GM18505 (cell line): ENCODE measurements around the gene RILPL1.
"Not testable (repeated sequence)": the region's sequence is repeated elsewhere in the genome, so short reads cannot be mapped to it uniquely, and the experiment has no call there.

Source experiments
- ATAC-seq: cut with Tn5 transposase; IDR thresholded peaks from one replicate; pipeline ENCODE4 v1.9.1; 2021; ENCODE audit not compliant: unreplicated experiment
- POLR2A ChIP-seq: IDR thresholded peaks from 4 replicates; pipeline ENCODE4 v1.6.1; 2011; ENCODE audit warnings: borderline replicate concordance; ENCODE audit not compliant: insufficient read depth, insufficient read length; ENCODE audit errors: extremely low read depth

Gene RILPL1

GRCh38 chr12:123478762-123479161 is 54.8 kb downstream of the RILPL1 start:
- ATAC-seq = no peak
- TF ChIP-seq POLR2A = no peak

DNA sequence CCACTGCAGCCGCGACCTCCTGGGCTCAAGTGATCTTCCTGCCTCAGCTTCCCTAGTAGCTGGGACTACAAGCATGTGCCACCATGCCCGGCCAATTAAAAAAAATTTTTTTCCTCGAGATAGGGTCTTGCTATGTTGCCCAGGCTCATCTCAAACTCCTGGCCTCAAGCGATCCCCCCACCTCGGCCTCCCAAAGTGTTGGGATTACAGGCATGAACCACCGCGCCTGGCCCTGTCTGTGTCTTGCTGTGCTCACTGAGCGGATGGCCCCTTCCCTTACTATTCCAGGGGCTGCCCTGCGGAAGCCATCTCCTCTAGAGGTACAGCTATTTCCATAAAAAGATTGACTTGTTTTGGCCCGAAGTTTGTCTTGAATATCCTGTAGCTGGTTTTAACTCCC is 55.5 kb downstream of the RILPL1 start:
- ATAC-seq = no peak
- TF ChIP-seq POLR2A = no peak

GRCh38 chr12:123475246-123475703 is 58.2 kb downstream of the RILPL1 start:
- no peak for ATAC-seq
- TF ChIP-seq POLR2A = no peak

DNA sequence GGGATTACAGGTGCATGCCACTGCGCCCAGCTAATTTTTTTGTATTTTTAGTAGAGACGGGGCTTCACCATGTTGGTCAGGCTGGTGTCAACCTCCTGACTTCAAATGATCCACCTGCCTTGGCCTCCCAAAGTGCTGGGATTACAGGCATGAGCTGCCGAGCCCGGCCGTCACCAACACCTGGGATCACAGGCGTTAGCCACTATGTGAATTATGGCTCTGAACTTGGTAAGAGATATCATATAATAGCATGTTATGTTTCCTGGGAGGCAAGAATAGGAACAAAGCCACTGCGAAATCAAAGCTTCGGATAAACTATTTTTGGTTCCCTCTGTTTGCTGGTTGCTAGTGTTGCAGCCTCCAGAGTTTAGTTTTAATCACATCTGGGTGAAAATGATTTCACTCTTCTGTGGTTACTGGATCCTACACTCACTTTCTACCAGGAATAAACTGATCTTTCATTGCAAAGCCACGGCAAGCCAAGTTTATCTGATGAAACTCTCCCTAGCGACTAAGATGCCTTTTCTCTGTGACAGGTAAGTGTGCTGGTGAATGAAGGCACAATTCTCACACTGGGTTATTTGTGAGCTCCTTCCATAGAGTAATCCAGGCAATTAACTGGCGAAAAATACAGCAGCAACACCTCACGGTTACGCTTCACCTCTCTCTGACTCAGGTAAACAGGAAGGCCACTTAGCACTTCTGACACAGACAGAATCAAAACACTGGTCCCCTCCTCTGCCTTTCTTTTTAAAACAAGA is 58.9 kb downstream of the RILPL1 start:
- TF ChIP-seq POLR2A = no peak
- ATAC-seq = no peak

GRCh38 chr12:123472438-123472849 is 61.1 kb downstream of the RILPL1 start:
- ATAC-seq = no peak
- TF ChIP-seq POLR2A = no peak

- ATAC-seq = no peak
- no peak for TF ChIP-seq POLR2A
Measured at GRCh38 chr12:123471374-123472068, 62.0 kb downstream of the RILPL1 start.

DNA sequence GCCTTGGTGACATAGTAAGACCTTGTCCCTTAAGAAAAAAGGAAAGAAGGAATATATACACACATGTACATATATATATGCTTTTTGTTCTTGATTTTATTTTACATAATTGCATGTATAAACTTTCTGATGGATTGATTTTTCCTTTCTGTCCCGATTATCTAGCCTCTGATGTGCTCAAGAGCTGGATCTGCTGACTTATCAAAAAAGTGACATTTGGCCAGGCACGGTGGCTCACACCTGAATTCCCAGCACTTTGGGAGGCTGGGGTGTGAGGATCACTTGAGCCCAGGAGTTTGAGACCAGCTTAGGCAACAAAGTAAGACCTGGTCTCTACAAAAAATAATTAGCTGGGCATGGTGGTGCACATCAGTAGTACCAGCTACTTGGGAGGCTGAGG is 63.5 kb downstream of the RILPL1 start:
- TF ChIP-seq POLR2A = no peak
- ATAC-seq = no peak

DNA sequence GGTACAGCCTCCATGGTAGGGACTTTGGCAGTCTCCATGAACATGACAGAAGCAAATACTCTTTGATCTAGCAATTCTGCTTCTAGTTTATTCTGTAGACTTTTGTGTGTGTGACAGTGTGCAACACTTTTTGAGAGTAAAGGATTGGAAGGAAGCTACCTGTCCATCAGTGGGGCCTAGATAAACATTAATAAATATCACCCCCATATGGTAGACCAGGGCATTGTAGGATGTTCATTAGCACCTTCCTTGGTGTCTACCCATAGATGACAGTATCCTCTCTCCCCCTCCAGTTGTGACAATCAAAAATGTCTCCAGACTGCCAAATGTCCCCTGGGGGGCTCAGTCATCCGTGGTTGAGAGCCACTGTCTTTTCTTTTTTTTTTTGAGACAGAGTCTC is 64.7 kb downstream of the RILPL1 start:
- no peak for TF ChIP-seq POLR2A
- no peak for ATAC-seq

DNA sequence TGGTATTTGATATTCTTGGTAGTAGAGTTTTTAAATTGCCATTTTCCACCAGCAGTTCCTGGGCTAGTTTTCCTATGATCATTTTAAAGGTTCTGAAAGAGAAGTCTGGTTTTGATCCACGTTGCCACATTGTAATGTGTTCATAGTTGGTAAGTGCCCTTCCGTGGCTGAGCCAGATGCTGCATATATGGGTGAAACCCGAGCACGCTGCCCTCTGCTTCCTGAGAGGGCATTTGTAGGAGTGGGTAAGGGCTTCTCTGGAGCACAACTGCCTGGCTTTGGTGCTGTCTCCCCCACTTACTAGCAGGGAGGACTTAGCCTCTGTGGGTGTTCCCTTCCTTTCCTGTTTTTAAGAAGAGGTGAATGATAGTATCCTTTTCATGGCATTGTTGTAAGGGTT is 68.4 kb downstream of the RILPL1 start:
- ATAC-seq = no peak

GRCh38 chr12:123463174-123463573 is 70.3 kb downstream of the RILPL1 start:
- not testable (repeated sequence) for ATAC-seq

More for the DNA sequence above, 68.4 kb downstream of the RILPL1 start:
- no peak for TF ChIP-seq POLR2A

DNA sequence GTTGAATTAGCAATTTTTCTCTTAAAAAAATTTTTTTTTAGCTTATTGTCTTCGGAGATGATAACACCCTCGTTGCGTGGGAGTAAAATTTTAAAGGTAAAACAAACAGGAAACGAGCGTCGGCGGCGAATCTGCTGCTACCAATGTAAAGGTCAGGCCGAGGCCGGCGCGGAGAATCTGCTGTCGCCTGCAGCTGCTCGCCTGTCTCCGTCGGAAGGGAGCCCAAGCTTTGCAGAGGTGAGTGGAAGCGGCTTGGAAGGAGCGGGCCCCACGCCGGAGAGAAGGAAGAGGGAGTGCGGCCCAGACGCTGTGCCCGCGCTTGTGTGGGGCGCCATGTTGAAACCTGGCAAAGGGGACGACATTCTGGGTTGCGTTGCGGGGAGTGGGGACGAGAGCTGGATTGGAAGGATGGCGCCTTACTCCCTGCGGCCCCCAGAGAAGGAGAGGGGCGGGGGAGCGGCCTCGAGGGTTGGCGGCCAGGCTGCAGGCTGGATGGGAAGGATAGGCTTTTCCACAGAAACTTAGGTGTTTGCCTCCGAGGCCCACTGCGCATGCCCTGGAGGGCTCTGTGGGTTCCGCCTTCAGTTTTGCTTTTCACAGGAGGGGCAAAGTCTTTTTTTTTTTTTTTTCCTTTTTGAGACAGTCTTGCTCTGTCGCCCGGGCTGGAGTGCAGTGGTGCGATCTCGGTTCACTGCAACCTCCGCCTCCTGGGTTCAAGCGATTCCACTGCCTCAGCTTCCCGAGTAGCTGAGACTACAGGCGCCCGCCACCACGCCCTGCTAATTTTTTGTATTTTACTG is 75.3 kb downstream of the RILPL1 start, which contains the start of gene SNRNP35:
TSS of gene SNRNP35 (plus strand) at position 160 of the 800 bp plus-strand sequence. CDS start 7,402 bp downstream, outside the sequence.
- ATAC-seq = peak; percentile 61
- TF ChIP-seq POLR2A = peak; percentile 75

- no peak for ATAC-seq
- no peak for TF ChIP-seq POLR2A
Measured at GRCh38 chr12:123453165-123453564, 80.4 kb downstream of the RILPL1 start.

GRCh38 chr12:123452276-123452550 is 81.3 kb downstream of the RILPL1 start:
- not testable (repeated sequence) for ATAC-seq

DNA sequence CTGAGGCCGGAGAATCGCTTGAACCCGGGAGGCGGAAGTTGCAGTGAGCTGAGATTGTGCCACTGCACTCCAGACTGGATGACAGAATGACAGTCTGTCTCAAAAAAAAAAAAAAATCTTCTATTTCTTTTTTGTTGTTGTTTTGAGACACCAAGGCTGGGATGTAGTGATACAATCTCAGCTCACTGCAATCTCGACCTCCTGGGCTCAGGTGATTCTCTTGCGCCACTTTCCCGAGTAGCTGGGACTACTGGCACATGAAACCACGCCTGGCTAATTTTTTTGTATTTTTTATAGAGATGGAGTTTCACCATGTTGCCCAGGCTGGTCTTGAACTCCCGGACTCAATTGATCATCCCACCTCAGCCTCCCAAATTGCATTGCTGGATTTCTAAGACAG is 82.9 kb downstream of the RILPL1 start:
- no peak for TF ChIP-seq POLR2A
- ATAC-seq = no peak
